GM12878 (cell line): ENCODE data around the gene KAZN. TPM values are rescaled to one million over a fixed set of nuclear protein-coding genes. Genes with fewer than 3 reads are reported as not detected.

Experiments used
- ATAC-seq: fragments of 200-7000 bp; cut with Tn5 transposase; 3 replicates; pipeline ENCODE4 v1.9.1; 2020; ENCODE audit warnings: mild to moderate bottlenecking, moderate library complexity
- BruUV-seq: library from RNA; stranded (reverse); fragments of 400-500 nt; replicated peaks from 2 replicates; lab custom pipeline; 2021; lab: Mats Ljungman, UMichigan
- CTCF ChIA-PET: fragments of 300-600 bp; sonication (Branson Sonifier 250); formaldehyde crosslinking; extraction: SDS; loops from one replicate; lab custom pipeline; 2021; ENCODE audit warnings: inconsistent platforms; lab: Yijun Ruan, JAX
- POLR2A ChIA-PET: fragments of 350-600 bp; formaldehyde crosslinking; extraction: SDS; loops from one replicate; lab custom pipeline; 2021; ENCODE audit warnings: inconsistent platforms; lab: Charles Lee
- RAD21 ChIA-PET: fragments of 300-600 bp; sonication (Branson Sonifier 250); formaldehyde crosslinking; loops from one replicate; lab custom pipeline; 2023; ENCODE audit warnings: antibody characterized with exemption; ENCODE audit not compliant: unreplicated experiment; lab: Charles Lee
- SMC1A ChIA-PET: fragments of 300-600 bp; sonication (Branson Sonifier 250); formaldehyde crosslinking; loops from one replicate; lab custom pipeline; 2023; ENCODE audit not compliant: unreplicated experiment, uncharacterized antibody; lab: Charles Lee
- DNase-seq: peaks from one replicate; pipeline ENCODE4 v3.0.0-alpha.2; 2011; ENCODE audit warnings: low read depth, low spot score
- FAIRE-seq: peaks from 3 replicates; lab custom pipeline; 2011; peaks lifted over from hg19 to GRCh38; lab: Jason Lieb, UNC
- H2AFZ ChIP-seq: 2 replicates; pipeline ENCODE4 v1.6.0; 2011; ENCODE audit warnings: low read depth, low read length, control low read depth; ENCODE audit not compliant: control insufficient read depth
- H3K27ac ChIP-seq: 2 replicates; pipeline ENCODE4 v1.5.1; 2011; ENCODE audit warnings: control low read depth; ENCODE audit not compliant: control insufficient read depth, insufficient read depth
- H3K27me3 ChIP-seq, 2 experiments: replicated peaks in 1 of 2; 2 replicates each; pipeline versions ENCODE4 v1.6.0 to v1.6.1; 2011; ENCODE audit warnings: low read length in 1 of 2; ENCODE audit not compliant: control insufficient read depth in 2 of 2, insufficient read depth in 2 of 2
- H3K36me3 ChIP-seq, 2 experiments: 2 replicates each; pipeline ENCODE4 v1.5.1; 2011; ENCODE audit warnings: low read length in 1 of 2; ENCODE audit not compliant: control insufficient read depth in 2 of 2, insufficient read depth in 2 of 2
- H3K4me1 ChIP-seq: 2 replicates; pipeline ENCODE4 v1.6.1; 2011; ENCODE audit warnings: mild to moderate bottlenecking, low read length, moderate library complexity, mixed read lengths; ENCODE audit not compliant: control insufficient read depth, insufficient read depth
- H3K4me2 ChIP-seq: 2 replicates; pipeline ENCODE4 v1.6.0; 2011; ENCODE audit warnings: control low read depth; ENCODE audit not compliant: control insufficient read depth, insufficient read depth
- H3K4me3 ChIP-seq: fragments of 200-600 bp; sonication (generic); 2 replicates; pipeline ENCODE4 v1.5.1; 2016
- H3K79me2 ChIP-seq: 2 replicates; pipeline ENCODE4 v1.6.0; 2011; ENCODE audit warnings: low read length; ENCODE audit not compliant: control insufficient read depth, insufficient read depth
- H3K9ac ChIP-seq: 2 replicates; pipeline ENCODE4 v1.8.0; 2011; ENCODE audit warnings: low read length, control low read depth, mixed read lengths; ENCODE audit not compliant: control insufficient read depth, insufficient read depth
- H3K9me3 ChIP-seq: replicated peaks from 3 replicates; pipeline ENCODE4 v1.5.1; 2011; ENCODE audit warnings: mild to moderate bottlenecking, low read length; ENCODE audit not compliant: control insufficient read depth, insufficient read depth
- H4K20me1 ChIP-seq: 2 replicates; pipeline ENCODE4 v1.6.0; 2011; ENCODE audit not compliant: control insufficient read depth, insufficient read depth
- CBX5 ChIP-seq: sonication (generic); IDR thresholded peaks from 2 replicates; pipeline ENCODE4 v1.6.1; 2016; ENCODE audit warnings: low read depth, moderate library complexity, mild to moderate bottlenecking, inconsistent platforms
- CHD1 ChIP-seq: IDR thresholded peaks from 2 replicates; pipeline ENCODE4 v1.6.1; 2012; ENCODE audit warnings: low read depth, low read length, improper control_type of control experiment
- CREB1 ChIP-seq: IDR thresholded peaks from 2 replicates; pipeline ENCODE4 v1.6.1; 2012; ENCODE audit warnings: low read depth, mild to moderate bottlenecking, inconsistent platforms
- EZH2 ChIP-seq: IDR thresholded peaks from 2 replicates; pipeline ENCODE4 v1.6.1; 2012; ENCODE audit warnings: low read depth, mild to moderate bottlenecking, control low read depth, inconsistent platforms, low read length, borderline replicate concordance; ENCODE audit not compliant: control insufficient read depth
- FOXM1 ChIP-seq: IDR thresholded peaks from 2 replicates; pipeline ENCODE4 v1.6.1; 2012; ENCODE audit warnings: low read depth, mild to moderate bottlenecking, inconsistent platforms, low read length, moderate library complexity
- HCFC1 ChIP-seq: fragments of 150-350 bp; IDR thresholded peaks from 2 replicates; pipeline ENCODE4 v1.6.1; 2014; ENCODE audit warnings: low read length
- HDAC2 ChIP-seq: fragments of 200-600 bp; sonication (generic); IDR thresholded peaks from 2 replicates; pipeline ENCODE4 v1.6.1; 2017
- HDGF ChIP-seq: fragments of 450-650 bp; IDR thresholded peaks from 2 replicates; pipeline ENCODE4 v1.6.1; 2016; ENCODE audit warnings: antibody characterized with exemption
- IKZF1 ChIP-seq: fragments of 450-650 bp; conservative IDR thresholded peaks from 2 replicates; pipeline ENCODE4 v1.6.1; 2017; ENCODE audit warnings: antibody characterized with exemption, mild to moderate bottlenecking
- NFYA ChIP-seq: IDR thresholded peaks from 2 replicates; pipeline ENCODE4 v1.6.1; 2011; ENCODE audit warnings: low read depth, mild to moderate bottlenecking, low read length, improper control_type of control experiment, borderline replicate concordance
- POLR2AphosphoS2 ChIP-seq: IDR thresholded peaks from 2 replicates; pipeline ENCODE4 v1.6.1; 2011; ENCODE audit warnings: low read depth, mild to moderate bottlenecking, low read length, improper control_type of control experiment, moderate library complexity
- RAD21 ChIP-seq: IDR thresholded peaks from 2 replicates; pipeline ENCODE4 v1.6.1; 2011; ENCODE audit warnings: mild to moderate bottlenecking, low read depth, low read length, moderate library complexity; ENCODE audit not compliant: insufficient read depth
- SP1 ChIP-seq: IDR thresholded peaks from one replicate; pipeline ENCODE4 v1.6.1; 2011; ENCODE audit warnings: low read depth, low read length
- SREBF1 ChIP-seq: IDR thresholded peaks from 2 replicates; pipeline ENCODE4 v1.6.1; 2012; ENCODE audit warnings: mild to moderate bottlenecking, low read length
- STAT1 ChIP-seq: fragments of 450-650 bp; conservative IDR thresholded peaks from 2 replicates; pipeline ENCODE4 v1.6.1; 2014; ENCODE audit warnings: antibody characterized with exemption, mild to moderate bottlenecking
- TAF1 ChIP-seq: IDR thresholded peaks from 2 replicates; pipeline ENCODE4 v1.6.1; 2011; ENCODE audit warnings: mild to moderate bottlenecking, low read depth, low read length, borderline replicate concordance
- TCF7 ChIP-seq: IDR thresholded peaks from 2 replicates; pipeline ENCODE4 v1.6.1; 2014; ENCODE audit warnings: antibody characterized with exemption, borderline replicate concordance
- WGBS: methylation state at CpG from one replicate; pipeline ENCODE4 v1.1.6; 2016; ENCODE audit warnings: low lambda C conversion rate; ENCODE audit not compliant: insufficient replicate concordance, insufficient coverage; ENCODE audit errors: missing lambda C conversion rate; 5-methylcytosine and 5-hydroxymethylcytosine counted together
- in situ Hi-C: fragments of 300-500 bp; cut with MboI; formaldehyde crosslinking; loops from 9 replicates; pipeline ENCODE4 v1.14.3; 2018; ENCODE audit warnings: mixed read lengths
- intact Hi-C: fragments of 100-400 bp; cut with micrococcal nuclease; formaldehyde crosslinking; loops from one replicate; pipeline ENCODE4 v1.14.2; 2022; ENCODE audit not compliant: unreplicated experiment
- polyA plus RNA-seq, 11 experiments: library from polyadenylated mRNA; depleted of rRNA in 4 of 11; unstranded in 6 of 11; stranded (reverse) in 5 of 11; fragments of >200 nt; fragmentation: Nextera tagmentation in 4 of 11; fragmentation: Illumina TruSeq in 1 of 11; extraction: Ambion mirVana in 4 of 11; extraction: Trizol in 1 of 11; gene quantifications; 1 replicate in 1 of 11; 2 replicates in 10 of 11; pipeline versions ENCODE4 v1.2.1 to v1.2.3, GENCODE V29; 2011 to 2016; ENCODE audit warnings: inconsistent platforms in 2 of 11, missing spikeins in 2 of 11, low read depth in 1 of 11
- total RNA-seq, 4 experiments: library from RNA; depleted of rRNA in 3 of 4; stranded (reverse); fragments of >200 nt in 3 of 4; fragmentation: Illumina TruSeq in 1 of 4; extraction: Trizol in 1 of 4; gene quantifications; 2 replicates each; pipeline versions ENCODE4 v1.2.1 to v1.2.3, GENCODE V29; 2013 to 2021
- TF ChIP-seq, protein P1 (sequence below): IDR thresholded peaks from 2 replicates; pipeline ENCODE4 v1.6.1; 2011; ENCODE audit warnings: low read depth, mild to moderate bottlenecking, low read length, moderate library complexity, borderline replicate concordance; ENCODE audit errors: extremely low read depth
- TF ChIP-seq, protein P2 (sequence below): IDR thresholded peaks from 2 replicates; pipeline ENCODE4 v1.6.1; 2011; ENCODE audit warnings: borderline replicate concordance, low read depth, mild to moderate bottlenecking, moderate library complexity, low read length; ENCODE audit not compliant: insufficient read depth, poor library complexity, severe bottlenecking
- TF ChIP-seq, protein P3 (sequence below): fragments of 450-650 bp; IDR thresholded peaks from 2 replicates; pipeline ENCODE4 v1.6.1; 2017; ENCODE audit warnings: antibody characterized with exemption, mild to moderate bottlenecking, moderate library complexity

KAZN gene
- total and polyA plus RNA-seq, 10 of the 15 experiments (the other 5 are each of a cell fraction or from before 2014, with no cell fraction given) = 0.72 to 4.0 (median 1.2) TPM

DNA sequence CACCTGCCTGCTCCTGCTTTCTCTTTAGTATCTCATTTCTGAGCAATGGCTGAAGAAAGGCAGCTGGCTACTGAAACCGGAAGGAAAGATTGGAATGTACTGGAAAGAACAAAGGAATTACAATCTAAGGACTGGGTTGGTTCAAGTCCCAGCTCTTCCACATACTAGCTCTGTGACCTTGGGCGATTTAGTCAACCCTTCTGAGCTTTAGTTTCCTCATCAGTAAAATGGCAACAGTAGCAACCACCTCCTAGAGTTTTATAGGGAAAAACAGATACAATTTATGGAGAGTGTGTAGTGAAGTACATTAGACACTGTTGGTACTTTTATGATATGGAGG lies 158.8 kb downstream of the KAZN start (continued):
- TF ChIP-seq EZH2 (no peak), TCF7 (no peak), STAT1 (no peak), HCFC1 (no peak), CBX5 (no peak), HDGF (no peak), SP1 (no peak), NFYA (no peak)
- TF ChIP-seq, protein P1, sequence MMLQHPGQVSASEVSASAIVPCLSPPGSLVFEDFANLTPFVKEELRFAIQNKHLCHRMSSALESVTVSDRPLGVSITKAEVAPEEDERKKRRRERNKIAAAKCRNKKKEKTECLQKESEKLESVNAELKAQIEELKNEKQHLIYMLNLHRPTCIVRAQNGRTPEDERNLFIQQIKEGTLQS = no peak

DNA sequence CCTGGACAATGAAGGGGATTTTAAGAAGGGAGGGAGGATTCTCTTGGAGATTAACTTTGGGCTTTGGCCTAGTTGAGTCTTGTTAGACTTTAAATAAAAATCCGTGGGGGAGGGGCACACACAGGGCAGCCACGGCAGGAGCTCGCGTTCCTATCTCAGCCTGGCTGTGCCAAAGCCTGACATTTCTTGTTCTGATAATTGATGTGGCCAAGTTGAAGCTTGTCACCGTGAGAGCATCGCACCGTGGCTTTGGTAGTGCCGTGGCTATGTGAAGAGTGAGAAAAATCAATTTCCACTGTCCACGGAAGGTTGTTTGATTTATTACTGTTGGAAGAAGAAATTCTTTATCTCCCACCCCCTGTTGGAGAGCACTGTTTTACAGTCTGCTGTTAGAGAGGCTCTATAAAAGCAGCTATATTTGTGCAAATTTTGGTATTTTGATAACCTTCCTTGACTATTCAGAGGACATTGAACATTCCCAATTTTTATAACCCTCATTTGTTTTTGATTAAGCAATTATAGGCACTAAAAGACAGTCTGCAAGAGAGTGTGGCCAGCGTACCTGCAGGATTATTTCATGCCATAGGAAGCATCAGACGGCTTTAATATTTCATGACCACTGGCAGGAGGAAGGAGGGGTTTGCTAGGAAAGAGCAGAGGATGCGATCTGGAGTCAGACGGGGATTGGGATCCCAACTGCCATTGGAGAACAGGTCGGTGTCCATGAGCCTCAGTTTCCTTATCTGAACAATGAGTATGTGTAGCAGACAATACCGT lies 160.7 kb downstream of the KAZN start:
- H4K20me1 ChIP-seq = no peaks in the 10 kb centered on the region
- SMC1A ChIA-PET = interaction anchor here (1.4 to 1.5 kb wide), 2 partner anchors 11 to 26 kb away, joined by 6 read pairs; no protein-coding TSS in a partner anchor
- CTCF ChIA-PET = interaction anchor here (1.2 to 1.5 kb wide), 3 partner anchors 20 to 27 kb away, joined by 3 to 8 read pairs (median 4); no protein-coding TSS in a partner anchor
- H3K27me3 ChIP-seq = no peaks in the 10 kb centered on the region
- H3K4me2 ChIP-seq = no peak overlapping the region
- in situ Hi-C loops = no loop called here
- no peaks in the 10 kb centered on the region for H3K36me3 ChIP-seq
- intact Hi-C loops = no loop called here
- RAD21 ChIA-PET = interaction anchor here (1.1 kb wide), 1 partner anchor 18 kb away, joined by 3 read pairs; no protein-coding TSS in a partner anchor
- BruUV-seq = no TSS peak
- no peak for FAIRE-seq
- WGBS = 23% methylated on average over 15 of the region's 15 CpGs
- DNase-seq = no peak
- peaks cover 7% of the 10 kb centered on the region for H3K4me1 ChIP-seq
- H3K9me3 ChIP-seq = no peaks in the 10 kb centered on the region
- no peak overlapping the region for H3K4me3 ChIP-seq
- no peak for ATAC-seq
- no peaks in the 10 kb centered on the region for H3K79me2 ChIP-seq
- H3K9ac ChIP-seq = no peak overlapping the region
- H3K27ac ChIP-seq = no peak overlapping the region
- no peak overlapping the region for H2AFZ ChIP-seq
- POLR2A ChIA-PET = interaction anchor here (1.1 to 1.2 kb wide), 2 partner anchors 18 to 26 kb away, joined by 3 read pairs; no protein-coding TSS in a partner anchor
- TF ChIP-seq POLR2AphosphoS2 = no peak
- no peak for TF ChIP-seq SREBF1
- no peak for TF ChIP-seq HDAC2
- TF ChIP-seq RAD21 = no peak
- TF ChIP-seq TAF1 = no peak
- no peak for TF ChIP-seq IKZF1
- no peak for TF ChIP-seq FOXM1
- no peak for TF ChIP-seq CREB1
- TF ChIP-seq, protein P2, sequence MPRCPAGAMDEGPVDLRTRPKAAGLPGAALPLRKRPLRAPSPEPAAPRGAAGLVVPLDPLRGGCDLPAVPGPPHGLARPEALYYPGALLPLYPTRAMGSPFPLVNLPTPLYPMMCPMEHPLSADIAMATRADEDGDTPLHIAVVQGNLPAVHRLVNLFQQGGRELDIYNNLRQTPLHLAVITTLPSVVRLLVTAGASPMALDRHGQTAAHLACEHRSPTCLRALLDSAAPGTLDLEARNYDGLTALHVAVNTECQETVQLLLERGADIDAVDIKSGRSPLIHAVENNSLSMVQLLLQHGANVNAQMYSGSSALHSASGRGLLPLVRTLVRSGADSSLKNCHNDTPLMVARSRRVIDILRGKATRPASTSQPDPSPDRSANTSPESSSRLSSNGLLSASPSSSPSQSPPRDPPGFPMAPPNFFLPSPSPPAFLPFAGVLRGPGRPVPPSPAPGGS = no peak
- TF ChIP-seq, protein P3, sequence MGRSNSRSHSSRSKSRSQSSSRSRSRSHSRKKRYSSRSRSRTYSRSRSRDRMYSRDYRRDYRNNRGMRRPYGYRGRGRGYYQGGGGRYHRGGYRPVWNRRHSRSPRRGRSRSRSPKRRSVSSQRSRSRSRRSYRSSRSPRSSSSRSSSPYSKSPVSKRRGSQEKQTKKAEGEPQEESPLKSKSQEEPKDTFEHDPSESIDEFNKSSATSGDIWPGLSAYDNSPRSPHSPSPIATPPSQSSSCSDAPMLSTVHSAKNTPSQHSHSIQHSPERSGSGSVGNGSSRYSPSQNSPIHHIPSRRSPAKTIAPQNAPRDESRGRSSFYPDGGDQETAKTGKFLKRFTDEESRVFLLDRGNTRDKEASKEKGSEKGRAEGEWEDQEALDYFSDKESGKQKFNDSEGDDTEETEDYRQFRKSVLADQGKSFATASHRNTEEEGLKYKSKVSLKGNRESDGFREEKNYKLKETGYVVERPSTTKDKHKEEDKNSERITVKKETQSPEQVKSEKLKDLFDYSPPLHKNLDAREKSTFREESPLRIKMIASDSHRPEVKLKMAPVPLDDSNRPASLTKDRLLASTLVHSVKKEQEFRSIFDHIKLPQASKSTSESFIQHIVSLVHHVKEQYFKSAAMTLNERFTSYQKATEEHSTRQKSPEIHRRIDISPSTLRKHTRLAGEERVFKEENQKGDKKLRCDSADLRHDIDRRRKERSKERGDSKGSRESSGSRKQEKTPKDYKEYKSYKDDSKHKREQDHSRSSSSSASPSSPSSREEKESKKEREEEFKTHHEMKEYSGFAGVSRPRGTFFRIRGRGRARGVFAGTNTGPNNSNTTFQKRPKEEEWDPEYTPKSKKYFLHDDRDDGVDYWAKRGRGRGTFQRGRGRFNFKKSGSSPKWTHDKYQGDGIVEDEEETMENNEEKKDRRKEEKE = no peak
- TF ChIP-seq CHD1 = no peak
